Testis (tissue), 3 donors: ENCODE measurements around the gene AMPD3. TPM values are rescaled to one million over a fixed set of nuclear protein-coding genes. Genes with fewer than 3 reads are reported as not detected.
A peak's percentile ranks its signal among the peaks of the same experiment; 100 is the strongest.

Source experiments
- DNase-seq: peaks from one replicate; pipeline ENCODE4 v3.0.0-alpha.2; 2019
- H3K27ac ChIP-seq, 2 donors: fragments of 200-600 bp; sonication (generic); one replicate each; pipeline ENCODE4 v1.5.1; 2019
- H3K27me3 ChIP-seq: fragments of 200-600 bp; sonication (generic); one replicate; pipeline ENCODE4 v1.5.1; 2019
- H3K36me3 ChIP-seq: fragments of 200-600 bp; sonication (generic); one replicate; pipeline ENCODE4 v1.5.1; 2017; ENCODE audit warnings: low read depth; ENCODE audit errors: missing control alignments
- H3K4me1 ChIP-seq: fragments of 200-600 bp; sonication (generic); one replicate; pipeline ENCODE4 v1.5.1; 2019
- H3K4me3 ChIP-seq, 2 donors: fragments of 200-600 bp; sonication (generic); one replicate each; pipeline ENCODE4 v1.5.1; 2017 to 2019
- H3K9me3 ChIP-seq: fragments of 200-600 bp; sonication (generic); one replicate; pipeline ENCODE4 v1.5.1; 2017
- POLR2A ChIP-seq: fragments of 450-650 bp; IDR thresholded peaks from one replicate; pipeline ENCODE4 v1.6.1; 2017; ENCODE audit warnings: antibody characterized with exemption, mild to moderate bottlenecking, moderate library complexity
- WGBS, 2 donors: methylation state at CpG; one replicate each; pipeline ENCODE4 v1.1.5; 2018; 5-methylcytosine and 5-hydroxymethylcytosine counted together
- intact Hi-C: fragments of 100-400 bp; cut with DNase I; formaldehyde crosslinking; loops from one replicate; pipeline ENCODE4 v1.15.1; 2023; ENCODE audit warnings: low total_unique reads
- polyA plus RNA-seq: library from polyadenylated mRNA; stranded (reverse); fragments of 350-450 nt; fragmentation: Illumina TruSeq; extraction: RNeasy Lipid Tissue Mini Kit (QIAGEN cat#74804); gene quantifications from one replicate; pipeline ENCODE4 v1.2.3, GENCODE V29; 2014; ENCODE audit warnings: low read depth, low replicate concordance; ENCODE audit not compliant: insufficient read depth
- total RNA-seq, 2 donors: library from RNA; depleted of rRNA; stranded (reverse); fragments of >200 nt; gene quantifications; one replicate each; pipeline ENCODE4 v1.2.3, GENCODE V29; 2016
- TF ChIP-seq, protein P1 (sequence below), 3 experiments: fragments of 450-650 bp in 2 of 3; fragments of 200-600 bp in 1 of 3; sonication (generic) in 1 of 3; IDR thresholded peaks; one replicate each; pipeline ENCODE4 v1.5.1; 2016 to 2019; ENCODE audit warnings: antibody characterized with exemption in 3 of 3, mild to moderate bottlenecking in 2 of 3, moderate library complexity in 1 of 3

Gene AMPD3
- total and polyA plus RNA-seq, 3 donors from 2014 or later: 5.5 to 13.4 (median 10.9) TPM

DNA sequence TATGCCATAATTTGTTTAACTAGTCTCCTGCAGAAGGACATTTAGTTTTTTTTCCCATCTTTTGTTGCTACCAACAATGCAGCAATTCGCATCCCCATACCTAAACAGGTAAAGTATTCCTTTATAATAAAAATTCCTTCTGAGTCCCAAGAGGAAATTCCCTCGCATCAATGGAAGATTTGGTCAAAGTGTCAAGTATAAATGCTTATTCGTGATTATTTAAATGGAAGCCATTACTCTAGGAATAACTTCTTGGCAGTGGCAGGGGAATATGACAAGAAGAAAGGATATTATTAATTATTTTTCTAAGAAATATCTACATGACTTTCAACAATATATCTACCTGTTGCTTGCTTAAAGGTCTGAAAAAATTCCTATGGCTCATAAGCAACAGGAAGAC, 60.4 kb downstream of the AMPD3 start:
- no peak for DNase-seq
- H3K27me3 ChIP-seq: no peaks in the 10 kb centered on the region
- H3K4me3 ChIP-seq: no peak overlapping the region
- no peaks in the 10 kb centered on the region for H3K36me3 ChIP-seq
- no peak overlapping the region for H3K27ac ChIP-seq
- peaks cover 3% of the 10 kb centered on the region for H3K4me1 ChIP-seq
- 92% methylated on average over 3 of the region's 3 CpGs for WGBS, 2 donors
- no peak for TF ChIP-seq POLR2A
- TF ChIP-seq, protein P1, sequence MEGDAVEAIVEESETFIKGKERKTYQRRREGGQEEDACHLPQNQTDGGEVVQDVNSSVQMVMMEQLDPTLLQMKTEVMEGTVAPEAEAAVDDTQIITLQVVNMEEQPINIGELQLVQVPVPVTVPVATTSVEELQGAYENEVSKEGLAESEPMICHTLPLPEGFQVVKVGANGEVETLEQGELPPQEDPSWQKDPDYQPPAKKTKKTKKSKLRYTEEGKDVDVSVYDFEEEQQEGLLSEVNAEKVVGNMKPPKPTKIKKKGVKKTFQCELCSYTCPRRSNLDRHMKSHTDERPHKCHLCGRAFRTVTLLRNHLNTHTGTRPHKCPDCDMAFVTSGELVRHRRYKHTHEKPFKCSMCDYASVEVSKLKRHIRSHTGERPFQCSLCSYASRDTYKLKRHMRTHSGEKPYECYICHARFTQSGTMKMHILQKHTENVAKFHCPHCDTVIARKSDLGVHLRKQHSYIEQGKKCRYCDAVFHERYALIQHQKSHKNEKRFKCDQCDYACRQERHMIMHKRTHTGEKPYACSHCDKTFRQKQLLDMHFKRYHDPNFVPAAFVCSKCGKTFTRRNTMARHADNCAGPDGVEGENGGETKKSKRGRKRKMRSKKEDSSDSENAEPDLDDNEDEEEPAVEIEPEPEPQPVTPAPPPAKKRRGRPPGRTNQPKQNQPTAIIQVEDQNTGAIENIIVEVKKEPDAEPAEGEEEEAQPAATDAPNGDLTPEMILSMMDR (IDR thresholded peaks at IDR 0.05): no peak
- H3K9me3 ChIP-seq: no peaks in the 10 kb centered on the region
- intact Hi-C loops: no loop called here

DNA sequence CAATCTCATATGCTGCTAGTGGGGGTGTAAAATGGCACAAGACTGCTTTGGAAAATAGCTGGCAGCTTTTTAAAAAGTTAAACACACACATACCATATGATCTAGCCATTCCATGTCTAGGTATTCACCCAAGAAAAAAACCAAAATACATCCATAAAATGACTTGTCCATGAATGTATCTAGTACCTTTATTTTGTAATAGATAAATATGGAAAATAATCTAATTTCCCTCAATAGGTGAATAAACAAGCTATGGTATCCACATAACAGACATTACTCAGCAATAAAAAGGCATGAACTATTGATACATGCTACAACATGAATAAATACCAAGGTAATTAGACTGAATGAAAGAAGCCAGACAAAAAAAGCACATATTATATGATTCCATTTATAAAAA, 63.1 kb downstream of the AMPD3 start:
- H3K27me3 ChIP-seq: no peaks in the 10 kb centered on the region
- H3K4me3 ChIP-seq: no peak overlapping the region
- H3K27ac ChIP-seq: peak overlapping the region in 1 of 2 donors; percentile 14
- intact Hi-C loops: no loop called here
- DNase-seq: no peak
- H3K4me1 ChIP-seq: peaks cover 11% of the 10 kb centered on the region
- TF ChIP-seq, protein P1 (IDR thresholded peaks at IDR 0.05): no peak
- no peak for TF ChIP-seq POLR2A
- H3K9me3 ChIP-seq: no peaks in the 10 kb centered on the region
- H3K36me3 ChIP-seq: no peaks in the 10 kb centered on the region

DNA sequence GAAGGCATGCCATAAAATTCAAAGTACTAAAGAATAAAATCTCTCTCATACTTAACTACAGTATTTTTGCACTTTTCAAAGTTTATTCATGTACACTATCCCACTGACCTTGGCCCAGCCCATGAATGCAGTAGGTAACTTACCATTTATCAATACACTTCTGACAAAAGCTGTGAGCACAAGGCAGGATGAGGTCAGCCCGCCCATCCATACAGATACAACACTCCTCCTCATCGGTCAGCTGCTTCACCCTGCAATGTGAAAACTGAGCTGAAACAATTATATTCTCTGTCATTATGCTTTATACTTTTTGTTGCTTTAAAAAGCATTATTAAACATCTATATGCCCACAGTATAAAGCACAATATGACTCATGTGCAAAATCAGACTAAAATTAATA, 63.8 kb downstream of the AMPD3 start:
- Histone ChIP-seq H3K36me3 (no peaks in the 10 kb centered on the region), H3K9me3 (no peaks in the 10 kb centered on the region), H3K27me3 (no peaks in the 10 kb centered on the region), H3K4me1 (peaks cover 12% of the 10 kb centered on the region), H3K27ac (peak overlapping the region; percentile 14 to 31), H3K4me3 (no peak overlapping the region)
- intact Hi-C loops: no loop called here
- 58 to 79% methylated on average over 2 of the region's 2 CpGs for WGBS, 2 donors
- no peak for TF ChIP-seq POLR2A
- TF ChIP-seq, protein P1 (IDR thresholded peaks at IDR 0.05): no peak
- peak; percentile 75 for DNase-seq

DNA sequence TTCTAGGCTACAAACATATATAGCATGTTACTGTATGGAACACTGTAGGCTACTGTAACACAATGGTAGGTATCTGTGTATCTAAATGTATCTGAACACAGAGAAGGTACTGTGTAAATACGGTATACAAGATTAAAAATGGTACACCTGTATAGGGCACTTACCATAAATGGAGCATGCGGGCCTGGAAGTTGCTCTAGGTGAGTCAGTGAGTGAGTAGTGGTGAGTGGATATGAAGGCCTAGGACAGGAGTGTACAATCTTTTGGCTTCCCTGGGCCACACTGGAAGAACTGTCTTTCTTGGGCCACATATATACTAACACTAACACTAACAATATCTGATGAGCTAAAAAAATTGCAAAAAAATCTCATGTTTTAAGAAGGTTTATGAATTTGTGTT, 64.6 kb downstream of the AMPD3 start:
- intact Hi-C loops: no loop called here
- Histone ChIP-seq H3K4me1 (peaks cover 12% of the 10 kb centered on the region), H3K27ac (no peak overlapping the region), H3K36me3 (no peaks in the 10 kb centered on the region), H3K9me3 (no peaks in the 10 kb centered on the region), H3K27me3 (no peaks in the 10 kb centered on the region), H3K4me3 (no peak overlapping the region)
- WGBS, 2 donors: 83 to 84% methylated on average over 2 of the region's 2 CpGs
- no peak for TF ChIP-seq POLR2A
- TF ChIP-seq, protein P1 (IDR thresholded peaks at IDR 0.05): no peak
- DNase-seq: no peak

DNA sequence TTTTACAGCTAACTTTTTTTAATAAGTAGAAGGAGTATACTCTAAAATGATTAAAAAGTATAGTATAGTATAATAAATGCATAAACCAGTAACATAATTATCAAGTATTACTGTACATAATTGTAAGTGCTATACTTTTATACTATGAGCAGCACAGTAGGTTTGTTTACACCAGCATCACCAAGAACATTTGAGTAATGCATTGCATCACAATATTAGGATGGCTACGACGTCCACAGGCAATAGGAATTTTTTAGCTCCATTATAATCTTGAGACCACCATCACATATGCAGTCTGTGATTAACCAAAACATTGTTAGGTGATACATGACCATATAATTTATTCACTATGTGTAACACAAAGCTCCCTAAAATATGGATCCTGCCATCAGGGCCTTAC, 65.5 kb downstream of the AMPD3 start:
- intact Hi-C loops: no loop called here
- Histone ChIP-seq H3K4me3 (no peak overlapping the region), H3K36me3 (no peaks in the 10 kb centered on the region), H3K4me1 (peaks cover 12% of the 10 kb centered on the region), H3K27ac (no peak overlapping the region), H3K9me3 (no peaks in the 10 kb centered on the region), H3K27me3 (no peaks in the 10 kb centered on the region)
- DNase-seq: no peak
- TF ChIP-seq, protein P1 (IDR thresholded peaks at IDR 0.05): no peak
- no peak for TF ChIP-seq POLR2A
- 93 to 94% methylated on average over 2 of the region's 2 CpGs for WGBS, 2 donors
